ENCODE data around the gene WDR18. TPM values are rescaled to one million over a fixed set of nuclear protein-coding genes. Genes with fewer than 3 reads are reported as not detected.

The WDR18 gene
- total and polyA plus RNA-seq, 2 of the 8 experiments (the other 6 are each of a cell fraction or from before 2014, with no cell fraction given): 87.7 to 177 TPM

DNA sequence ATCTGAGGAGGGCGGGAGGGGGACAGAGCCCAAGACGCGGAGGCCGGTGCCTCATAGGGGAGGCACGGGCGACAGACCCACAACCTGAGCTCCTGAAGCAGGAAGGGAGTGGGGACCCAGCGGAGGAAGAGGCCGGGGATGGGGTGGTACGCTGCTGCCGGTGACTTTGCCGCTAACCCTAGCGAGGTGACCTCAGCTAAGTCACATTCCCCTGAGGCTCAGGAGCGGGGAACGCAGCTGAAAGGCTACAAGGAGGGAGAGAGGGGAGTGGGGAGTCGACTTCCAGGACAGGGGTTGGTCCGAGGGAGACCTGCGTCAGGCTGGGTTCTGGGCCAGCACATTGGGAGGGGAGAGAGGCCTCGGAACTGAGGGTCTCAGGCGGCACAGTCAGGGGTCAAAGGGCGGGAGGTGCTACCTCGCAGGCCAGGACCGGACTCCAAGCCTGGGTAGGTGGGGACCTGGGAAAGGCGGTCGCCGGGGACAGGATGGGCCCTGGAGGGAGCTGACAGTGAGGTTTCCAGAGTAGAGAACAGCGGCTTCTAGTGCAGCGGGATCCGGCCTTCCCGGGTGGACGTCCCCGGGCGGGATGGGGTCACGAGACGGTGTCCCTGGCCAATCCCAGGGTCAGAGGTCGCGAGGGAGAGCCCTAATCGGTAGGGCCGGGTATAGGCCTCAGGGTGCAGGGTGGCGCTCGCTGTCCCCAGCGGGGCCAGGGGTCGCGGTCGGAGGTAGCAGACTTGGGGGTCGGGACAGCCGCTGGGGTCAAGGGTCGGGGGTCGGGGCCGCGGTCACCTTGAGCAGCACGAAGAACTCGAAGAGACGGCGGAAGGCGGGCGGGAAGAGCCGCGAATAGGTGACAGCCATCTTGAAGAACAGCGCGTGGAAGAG, 36.1 kb downstream of the WDR18 start (continued):
- TF ChIP-seq, protein P1, sequence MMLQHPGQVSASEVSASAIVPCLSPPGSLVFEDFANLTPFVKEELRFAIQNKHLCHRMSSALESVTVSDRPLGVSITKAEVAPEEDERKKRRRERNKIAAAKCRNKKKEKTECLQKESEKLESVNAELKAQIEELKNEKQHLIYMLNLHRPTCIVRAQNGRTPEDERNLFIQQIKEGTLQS (IDR thresholded peaks at IDR 0.05; ENCODE audit: insufficient read depth, low read depth, low read length): no peak
- TF ChIP-seq HDAC6 (IDR thresholded peaks at IDR 0.05; ENCODE audit: low read depth, low read length) (no peak), TCF12 (IDR thresholded peaks at IDR 0.05; ENCODE audit: low read depth, low read length) (no peak), TBP (IDR thresholded peaks at IDR 0.05; ENCODE audit: low read depth, low read length) (no peak), TAF1 (IDR thresholded peaks at IDR 0.05; ENCODE audit: low read depth, low read length) (no peak)

Data from H1 (cell line).